Measurements from ENCODE around the gene SYTL3. TPM values are rescaled to one million over a fixed set of nuclear protein-coding genes. Genes with fewer than 3 reads are reported as not detected.
A peak's percentile ranks its signal among the peaks of the same experiment; 100 is the strongest.
"Not testable (repeated sequence)": the region's sequence is repeated elsewhere in the genome, so short reads cannot be mapped to it uniquely, and the experiment has no call there.

The SYTL3 gene
- total RNA-seq, 1 donor from 2014 or later: 7.1 TPM

DNA sequence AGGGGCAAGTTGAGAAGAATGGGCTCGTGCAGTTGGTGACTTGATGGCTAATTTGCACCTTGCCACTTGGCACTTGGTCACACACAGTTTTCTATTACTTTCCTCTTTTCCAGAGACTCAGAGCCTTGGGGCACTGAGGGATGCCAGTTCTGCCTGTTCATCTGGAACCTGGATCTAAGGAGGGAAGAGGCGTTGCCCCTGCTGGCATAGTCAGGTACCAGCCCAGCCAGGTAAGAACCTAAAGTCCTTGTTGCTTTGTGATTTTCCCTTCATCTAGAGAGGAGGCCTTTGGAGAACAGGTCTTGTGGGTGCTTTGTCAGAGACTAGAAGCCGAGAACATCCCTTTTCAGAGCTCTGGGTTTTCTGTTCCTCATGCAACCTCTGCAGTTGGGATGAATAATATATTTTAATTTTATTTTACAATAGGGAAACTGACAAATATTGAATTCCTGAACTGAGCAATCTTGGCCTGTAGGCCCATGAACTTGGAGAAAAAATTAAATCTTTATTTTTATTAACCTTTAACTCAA, 11.4 kb downstream of the SYTL3 start:
- DNase-seq (ENCODE audit: low read depth): no peak

DNA sequence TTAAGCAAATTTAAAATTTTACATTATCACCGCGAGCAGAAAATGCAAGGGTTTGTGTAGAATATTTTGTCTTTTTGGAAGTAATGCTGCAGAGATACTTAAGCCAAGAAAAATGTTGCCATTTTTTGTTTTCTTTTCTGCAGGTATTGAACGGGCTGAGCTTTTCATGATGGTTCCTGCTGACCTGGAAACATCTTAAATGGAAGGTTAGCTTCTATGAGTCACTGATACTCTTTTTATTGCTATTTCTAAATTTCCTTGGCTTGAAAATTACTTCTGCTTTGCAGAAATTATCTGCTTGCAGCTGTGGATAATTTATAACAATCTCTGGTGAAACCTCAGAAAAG, 12.7 kb downstream of the SYTL3 start:
- no peak for DNase-seq (ENCODE audit: low read depth)

DNA sequence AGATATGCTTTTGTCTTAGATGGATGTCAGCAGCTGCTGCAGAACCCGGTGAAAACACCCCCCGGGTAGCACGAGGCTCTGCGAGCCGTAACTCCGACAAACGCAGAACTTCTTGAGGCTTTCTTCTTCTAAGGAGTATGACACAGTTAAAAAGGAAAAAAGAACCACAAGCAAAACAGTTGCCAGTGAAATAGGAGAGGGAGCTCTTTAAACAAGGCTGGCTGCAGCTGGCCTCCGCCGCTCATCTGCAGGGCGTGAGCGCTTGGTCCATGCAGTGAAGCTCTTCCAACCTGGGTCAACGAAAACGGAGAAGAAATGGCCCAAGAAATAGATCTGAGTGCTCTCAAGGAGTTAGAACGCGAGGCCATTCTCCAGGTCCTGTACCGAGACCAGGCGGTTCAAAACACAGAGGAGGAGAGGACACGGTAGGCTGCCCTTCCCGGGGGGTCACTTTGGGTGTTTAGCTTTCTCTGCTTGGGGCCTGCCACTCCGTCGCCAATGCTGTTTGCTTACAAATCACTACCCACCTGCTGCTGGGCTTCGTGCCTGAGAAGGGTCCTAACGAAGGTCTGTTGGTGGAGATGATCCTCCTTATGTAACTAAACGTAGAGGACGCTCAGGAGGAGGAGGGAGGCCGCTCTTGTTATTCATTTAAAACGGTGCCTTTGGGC, 13.2 kb downstream of the SYTL3 start:
- peak; percentile 92 for DNase-seq (ENCODE audit: low read depth)

DNA sequence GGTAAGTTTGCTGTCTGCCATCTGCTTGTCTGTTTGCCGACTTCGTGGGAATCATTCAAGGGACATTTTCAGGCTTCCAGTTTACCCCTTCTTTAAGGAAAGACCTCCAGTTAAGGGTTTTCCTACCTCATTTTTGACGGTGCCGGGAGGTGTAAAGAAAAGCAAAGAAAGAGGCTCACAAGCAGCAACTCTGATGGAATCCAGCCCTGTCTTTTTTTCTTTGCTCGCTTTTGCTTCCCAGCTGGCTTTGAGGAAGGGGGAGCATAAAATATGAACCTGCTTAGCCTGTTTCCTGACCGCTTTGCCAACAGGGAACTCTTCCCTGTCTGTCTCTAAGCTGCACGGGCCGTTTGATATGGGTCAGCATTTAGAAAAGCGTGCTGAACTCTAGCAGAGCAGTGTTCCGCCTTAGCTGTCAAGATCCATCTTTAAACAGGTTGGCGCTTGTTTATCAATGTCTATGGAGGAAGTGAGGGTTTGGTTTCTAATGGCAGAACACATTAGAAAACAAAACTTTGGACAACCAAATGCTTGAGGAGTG, 13.8 kb downstream of the SYTL3 start:
- DNase-seq (ENCODE audit: low read depth): peak; percentile 25

DNA sequence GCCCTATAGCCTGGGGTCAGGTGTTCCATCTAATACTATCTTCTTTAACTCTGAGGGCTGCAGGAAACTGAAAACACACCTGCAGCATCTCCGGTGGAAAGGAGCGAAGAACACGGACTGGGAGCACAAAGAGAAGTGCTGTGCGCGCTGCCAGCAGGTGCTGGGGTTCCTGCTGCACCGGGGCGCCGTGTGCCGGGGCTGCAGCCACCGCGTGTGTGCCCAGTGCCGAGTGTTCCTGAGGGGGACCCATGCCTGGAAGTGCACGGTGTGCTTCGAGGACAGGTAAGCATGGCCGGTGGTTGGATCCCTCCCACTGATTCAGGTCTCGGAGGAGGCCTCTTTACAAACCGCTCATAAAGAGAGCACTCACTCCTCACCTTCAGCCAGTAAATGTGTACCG, 15.5 kb downstream of the SYTL3 start:
- DNase-seq (ENCODE audit: low read depth): no peak

DNA sequence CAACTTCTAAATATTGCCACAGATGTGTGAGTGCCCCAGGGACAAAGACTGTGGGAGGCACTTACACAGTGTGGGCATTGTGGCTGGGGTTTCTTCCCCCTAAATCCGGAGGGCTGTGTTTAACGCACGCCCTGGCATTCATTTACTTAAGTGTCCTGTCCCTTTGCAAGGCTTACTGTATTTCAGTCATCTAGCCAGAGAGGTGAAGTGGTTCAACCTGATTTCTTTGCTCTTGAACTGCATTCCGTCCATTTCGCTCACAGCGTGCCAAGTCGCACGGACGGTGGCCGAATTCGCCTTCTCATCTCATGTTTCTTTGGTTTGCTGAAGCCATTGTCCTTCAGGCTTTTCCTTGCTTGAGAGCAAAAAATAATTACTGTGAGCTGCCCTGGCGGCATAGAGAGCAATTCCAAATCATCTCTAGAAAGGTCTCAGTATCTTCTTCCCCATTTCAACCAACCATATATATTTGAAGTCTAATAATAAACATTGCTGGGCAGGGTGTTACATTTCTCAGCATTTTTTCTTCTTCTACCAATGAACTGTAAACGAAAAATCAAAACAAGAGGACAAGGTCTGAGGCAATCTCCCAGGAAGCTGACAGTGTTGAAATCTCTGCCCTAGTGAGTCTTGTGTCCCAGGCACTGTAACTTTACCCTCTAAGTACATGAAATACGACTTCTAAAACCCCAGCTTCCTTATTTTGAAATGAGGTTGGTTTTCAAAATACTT, 16.9 kb downstream of the SYTL3 start:
- DNase-seq (ENCODE audit: low read depth): peak; percentile 41

DNA sequence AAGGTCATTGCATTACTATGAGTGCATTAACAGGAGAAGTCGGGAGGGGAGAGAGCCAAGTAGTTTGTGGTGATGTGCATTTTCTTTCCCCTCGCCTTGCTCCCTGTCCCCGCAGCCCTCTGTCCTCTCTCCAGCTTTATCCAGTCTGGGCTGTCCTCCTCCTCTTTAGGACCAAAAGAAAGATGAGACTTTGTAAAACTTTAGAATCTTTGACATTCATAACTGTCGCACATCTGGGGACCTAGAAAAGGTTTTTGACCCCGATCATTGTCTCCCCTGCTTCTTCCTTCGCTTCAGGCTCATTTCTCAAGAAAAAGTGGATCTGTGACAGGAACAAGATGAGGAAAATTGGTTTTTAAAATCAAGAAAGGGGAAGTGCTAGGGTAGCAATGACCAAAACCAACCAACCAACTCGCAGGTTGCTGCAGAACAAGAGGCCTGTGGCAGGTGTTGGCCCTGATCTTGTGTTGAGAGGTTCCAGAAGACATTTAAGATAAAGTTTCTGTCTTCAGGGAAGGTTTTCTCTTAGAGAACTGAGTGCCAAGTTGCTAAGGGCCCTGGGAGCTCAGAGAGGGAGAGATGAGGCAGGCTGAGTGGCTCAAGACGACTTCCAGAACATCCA, 17.6 kb downstream of the SYTL3 start:
- no peak for DNase-seq (ENCODE audit: low read depth)

DNA sequence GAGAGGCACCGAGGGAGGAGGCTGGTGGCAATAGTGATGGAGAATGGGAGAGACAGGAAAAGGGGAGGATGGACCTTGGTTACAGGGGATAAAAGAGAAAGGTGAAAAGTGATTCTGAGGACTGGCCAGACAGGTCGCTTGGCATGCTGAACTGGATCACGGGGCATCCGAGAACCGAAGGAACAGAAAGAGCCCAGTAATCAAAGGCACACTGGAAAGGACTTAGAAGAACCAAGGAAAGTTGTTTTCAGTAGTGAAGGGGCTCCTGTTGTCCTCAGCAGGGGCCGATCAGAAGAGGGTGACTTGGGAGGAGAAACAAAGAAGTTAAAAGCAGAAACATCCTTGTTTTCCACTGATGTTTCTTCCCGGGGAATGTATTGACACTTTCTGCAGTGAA, 18.9 kb downstream of the SYTL3 start:
- no peak for DNase-seq (ENCODE audit: low read depth)

DNA sequence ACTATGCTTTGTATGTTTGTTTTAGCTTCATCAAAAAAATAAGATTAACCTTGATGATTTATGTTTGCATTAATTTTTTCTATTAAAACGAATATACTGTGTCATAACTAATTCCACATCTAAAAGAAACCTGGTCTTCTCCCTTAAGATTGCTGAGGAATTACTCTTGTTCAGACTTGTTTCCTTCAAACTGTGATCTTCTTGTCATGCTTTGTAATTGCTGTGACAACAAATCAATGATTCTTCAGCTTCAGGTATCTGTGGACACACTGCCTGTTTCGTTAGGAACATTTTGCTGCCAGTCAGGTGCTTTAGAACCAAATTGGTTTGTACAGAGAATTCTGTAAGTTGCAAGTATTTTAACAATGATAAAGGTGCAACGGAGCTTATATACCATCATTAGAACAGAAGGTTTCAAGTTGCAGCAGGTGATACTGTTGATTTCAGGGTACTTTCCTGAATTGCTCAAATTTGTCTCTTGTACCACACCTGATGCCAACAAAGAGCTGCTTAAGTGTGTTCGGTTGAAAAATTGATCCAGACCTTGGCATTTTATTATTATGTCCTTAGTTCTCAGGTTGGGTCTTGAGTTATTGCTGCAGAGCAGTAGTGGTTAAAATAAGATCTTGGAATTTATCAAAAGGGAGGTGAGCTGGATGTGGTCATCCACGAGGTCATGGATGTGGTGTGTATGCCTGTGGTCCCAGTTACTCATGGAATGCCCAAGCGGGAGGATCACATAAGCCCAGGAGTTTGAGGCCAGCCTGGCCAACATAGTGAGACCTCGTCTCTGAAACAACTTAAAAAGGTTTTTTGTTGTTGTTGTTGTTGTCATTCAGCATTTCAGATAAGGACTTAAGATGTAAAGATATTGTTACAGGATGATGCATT, 19.5 kb downstream of the SYTL3 start:
- DNase-seq (ENCODE audit: low read depth): peak; percentile 62

DNA sequence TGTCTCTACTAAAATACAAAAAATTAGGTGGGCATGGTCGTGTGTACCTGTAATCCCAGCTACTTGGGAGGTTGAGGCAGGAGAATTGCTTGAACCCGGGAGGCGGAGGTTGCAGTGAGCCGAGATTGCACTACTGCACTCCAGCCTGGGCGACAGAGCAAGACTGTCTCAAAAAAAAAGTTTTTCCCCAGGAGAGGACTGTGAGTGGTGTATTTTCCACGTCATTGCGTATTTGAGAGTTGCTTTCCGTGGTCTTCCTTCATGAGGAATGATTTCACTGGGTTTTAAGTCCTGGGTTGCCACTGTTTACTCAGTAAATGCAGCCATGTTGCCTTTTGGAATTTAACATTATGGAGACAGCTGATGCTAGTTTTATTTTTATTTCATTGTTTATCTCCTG, 22.3 kb downstream of the SYTL3 start:
- DNase-seq (ENCODE audit: low read depth): not testable (repeated sequence)

DNA sequence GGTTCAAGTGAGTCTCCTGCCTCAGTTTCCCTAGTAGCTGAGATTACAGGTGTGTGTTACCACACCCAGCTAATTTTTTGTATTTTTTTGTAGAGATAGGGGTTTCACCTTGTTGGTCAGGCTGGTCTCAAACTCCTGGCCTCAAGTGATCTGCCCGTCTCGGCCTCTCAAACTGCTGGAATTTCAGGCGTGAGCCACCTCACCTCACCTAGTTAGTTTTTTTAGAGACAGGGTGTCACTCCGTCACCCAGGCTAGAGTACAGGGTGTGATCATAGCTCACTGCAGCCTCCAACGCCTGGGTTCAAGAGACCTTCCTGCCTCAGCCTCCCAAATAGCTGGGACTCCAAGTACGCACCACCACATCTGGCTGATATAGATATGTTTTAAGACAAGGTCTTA, 22.9 kb downstream of the SYTL3 start:
- no peak for DNase-seq (ENCODE audit: low read depth)

DNA sequence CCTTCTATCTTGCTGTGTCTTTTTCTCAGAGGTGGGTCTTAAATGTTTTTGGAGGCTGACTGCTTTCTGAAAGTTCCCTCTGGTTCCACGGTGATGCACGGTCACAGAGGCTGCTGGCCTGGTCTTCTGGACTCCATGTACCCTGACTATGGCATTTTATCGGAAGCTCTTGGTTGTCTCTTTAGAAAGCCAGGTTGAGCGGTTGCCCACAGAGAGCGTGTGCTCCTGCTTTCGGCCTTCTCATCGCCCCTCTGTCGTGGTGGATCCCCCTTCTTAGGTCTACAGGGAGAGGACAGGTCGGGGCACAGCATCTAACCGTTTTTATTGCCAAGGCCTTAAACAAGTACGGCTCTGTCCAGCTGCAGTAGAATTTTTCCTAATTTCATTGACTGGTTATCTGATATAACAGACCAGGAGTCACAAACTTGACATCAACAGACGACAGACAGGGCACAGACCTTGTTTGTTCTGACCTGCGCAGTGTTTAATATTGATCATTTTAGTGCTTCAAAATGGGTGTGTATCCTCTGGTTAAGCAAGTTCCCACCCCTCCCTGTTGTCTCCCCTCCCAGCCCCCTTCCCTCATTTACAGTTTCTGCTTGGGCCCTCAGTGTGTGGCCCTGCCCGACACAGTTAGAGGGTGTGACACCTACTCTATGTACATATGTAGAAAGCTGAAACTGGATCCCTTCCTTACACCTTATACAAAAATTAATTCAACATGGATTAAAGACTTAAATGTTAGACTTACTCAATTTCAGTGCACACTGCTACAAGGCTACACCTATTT, 24.7 kb downstream of the SYTL3 start:
- no peak for DNase-seq (ENCODE audit: low read depth)

DNA sequence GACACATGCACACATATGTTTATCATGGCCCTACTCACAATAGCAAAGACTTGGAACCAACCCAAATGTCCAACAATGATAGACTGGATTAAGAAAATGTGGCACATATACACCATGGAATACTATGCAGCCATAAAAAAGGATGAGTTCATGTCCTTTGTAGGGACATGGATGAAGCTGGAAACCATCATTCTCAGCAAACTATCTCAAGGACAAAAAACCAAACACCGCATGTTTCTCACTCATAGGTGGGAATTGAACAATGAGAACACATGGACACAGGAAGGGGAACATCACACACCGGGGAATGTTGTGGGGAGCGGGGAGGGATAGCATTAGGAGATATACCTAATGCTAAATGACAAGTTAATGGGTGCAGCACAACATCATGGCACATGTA, 27.2 kb downstream of the SYTL3 start:
- DNase-seq (ENCODE audit: low read depth): not testable (repeated sequence)

DNA sequence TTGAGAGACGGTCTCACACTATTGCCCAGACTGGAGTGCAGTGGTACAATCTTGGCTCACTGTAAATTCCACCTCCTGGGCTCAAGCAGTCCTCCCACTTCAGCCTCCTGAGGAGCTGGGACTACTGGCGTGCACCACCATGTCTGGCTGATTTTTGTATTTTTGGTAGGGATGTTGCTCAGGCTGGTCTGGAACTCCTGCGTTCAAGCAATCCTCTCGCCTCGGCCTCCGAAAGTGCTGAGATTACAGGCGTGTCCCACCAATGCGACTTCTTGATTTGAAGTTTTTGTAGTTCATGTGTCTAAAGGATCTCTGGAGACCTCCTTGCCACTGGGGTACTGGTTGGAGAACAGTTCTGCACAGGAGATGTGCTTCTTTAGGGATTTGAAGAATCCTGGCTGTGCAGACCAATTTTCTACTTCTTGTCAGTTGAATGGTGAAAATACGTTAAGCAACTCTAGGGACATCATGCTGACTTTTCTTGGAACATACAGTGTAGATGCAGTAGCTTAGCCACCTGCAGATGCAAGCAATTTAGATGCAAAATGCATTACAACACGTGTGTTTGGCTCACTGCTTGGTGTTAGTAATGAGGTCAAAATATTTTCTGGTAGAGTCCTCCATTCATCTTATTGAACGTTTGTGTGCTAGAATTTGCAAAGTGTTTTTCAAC, 28.2 kb downstream of the SYTL3 start:
- no peak for DNase-seq (ENCODE audit: low read depth)

DNA sequence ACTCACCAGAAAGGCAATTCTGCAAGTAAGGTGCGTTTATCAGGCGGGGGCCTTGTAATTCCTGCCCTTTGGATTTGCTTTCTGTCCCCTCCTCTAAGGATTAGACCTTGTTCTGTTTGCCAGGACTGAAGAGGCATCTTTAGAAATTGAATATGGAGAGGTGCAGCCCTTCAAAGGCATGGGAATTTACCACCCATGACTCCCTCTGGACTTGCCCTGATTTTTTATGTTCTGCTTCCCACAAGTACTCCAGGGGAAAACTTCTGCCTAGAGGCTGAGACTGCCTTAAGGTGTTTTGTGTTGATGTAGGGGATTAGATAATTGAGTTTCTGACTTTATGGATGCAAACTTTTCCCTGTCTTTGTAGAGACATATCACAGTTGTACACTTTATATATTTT, 30.2 kb downstream of the SYTL3 start:
- DNase-seq (ENCODE audit: low read depth): no peak

DNA sequence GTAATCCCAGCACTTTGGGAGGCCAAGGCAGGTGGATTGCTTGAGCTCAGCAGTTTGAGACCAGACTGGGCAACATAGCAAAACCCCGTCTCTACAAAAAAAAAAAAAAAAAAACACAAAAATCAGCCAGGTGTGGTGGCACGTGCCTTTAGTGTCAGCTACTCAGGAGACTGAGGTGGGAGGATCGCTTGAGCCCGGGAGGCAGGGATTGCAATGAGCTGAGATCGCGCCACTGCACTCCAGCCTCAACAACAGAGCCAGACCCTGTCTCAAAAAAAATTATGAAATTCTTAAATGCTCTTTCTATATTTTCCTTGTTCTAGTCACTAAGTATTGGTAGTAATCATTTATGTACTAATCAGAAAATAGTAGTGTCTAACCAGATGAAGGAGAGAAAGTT, 30.6 kb downstream of the SYTL3 start:
- DNase-seq (ENCODE audit: low read depth): no peak

DNA sequence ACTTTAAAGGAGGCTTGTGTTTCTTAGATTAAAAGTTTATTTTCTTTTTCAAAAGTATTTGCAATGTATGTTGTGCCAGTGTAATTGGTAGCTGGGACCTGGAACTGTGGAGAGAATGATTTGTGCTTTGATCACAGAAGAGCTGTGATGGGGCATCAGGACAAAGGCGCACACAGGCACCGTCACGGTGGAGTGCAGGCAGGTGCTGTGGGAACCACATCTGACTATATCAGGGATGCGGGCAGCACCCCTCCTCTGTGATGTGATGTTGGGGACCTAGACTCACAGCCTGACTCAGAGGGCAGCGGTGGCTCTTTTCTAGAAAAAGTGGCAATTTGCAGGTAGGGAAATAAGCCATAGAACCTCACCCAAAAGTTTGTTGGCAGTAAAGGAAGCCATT, 34.5 kb downstream of the SYTL3 start:
- no peak for DNase-seq (ENCODE audit: low read depth)

DNA sequence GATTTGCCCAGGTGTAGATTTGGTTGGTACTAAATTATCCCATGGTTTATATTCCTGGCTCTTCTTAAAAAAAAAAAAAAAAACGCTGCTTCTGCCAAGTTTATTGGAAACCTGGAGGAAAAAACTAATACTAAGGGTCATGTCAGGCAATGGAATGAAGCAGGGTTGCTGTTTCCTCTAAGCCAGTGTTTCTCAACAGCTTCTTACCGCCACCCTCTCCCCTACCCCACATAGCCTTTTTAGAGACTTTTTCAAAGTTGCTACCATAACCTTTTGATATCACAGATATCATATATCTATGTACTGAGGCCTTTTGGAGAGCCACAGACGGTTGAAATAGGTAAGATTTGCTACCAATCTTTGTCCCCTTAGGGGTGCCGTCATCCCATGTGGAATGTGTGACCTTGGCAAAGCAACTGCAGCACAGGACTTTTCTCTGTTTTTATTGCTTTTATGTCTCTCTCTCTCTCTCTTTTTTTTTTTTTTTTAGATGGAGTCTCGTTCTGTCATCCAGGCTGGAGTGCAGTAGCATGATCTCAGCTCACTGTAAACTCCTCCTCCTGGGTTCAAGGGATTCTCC, 35.0 kb downstream of the SYTL3 start:
- DNase-seq (ENCODE audit: low read depth): no peak

DNA sequence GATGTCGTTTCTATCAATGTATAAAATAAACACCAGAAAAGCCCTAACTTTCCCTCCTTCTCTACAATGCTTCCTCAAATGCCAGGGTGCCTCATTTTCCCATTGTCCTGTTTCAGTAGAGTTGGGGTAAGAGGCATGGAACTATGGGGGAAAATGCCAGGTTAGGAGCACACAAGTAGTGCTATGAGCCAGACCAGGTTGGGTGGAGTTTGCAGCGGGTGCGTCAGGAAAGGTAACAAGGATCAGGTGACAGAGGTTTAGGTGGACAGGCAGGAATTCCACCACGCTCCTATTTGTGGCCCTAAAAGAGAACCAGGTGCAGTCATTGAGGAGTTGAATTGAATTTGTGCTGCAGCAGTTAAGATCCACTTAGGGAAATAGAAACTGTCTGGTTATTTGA, 36.5 kb downstream of the SYTL3 start:
- no peak for DNase-seq (ENCODE audit: low read depth)
